ENCODE data around the gene SLC22A4. TPM values are rescaled to one million over a fixed set of nuclear protein-coding genes. Genes with fewer than 3 reads are reported as not detected.

SLC22A4 gene
- total RNA-seq, 1 experiment from 2014 or later, result 1.5 TPM

GRCh38 chr5:132391870-132392269, 97.7 kb downstream of the SLC22A4 start:
- no peaks in the 10 kb centered on the region; the same call in 1 of the 2 replicates for H3K36me3 ChIP-seq (ENCODE audit: control insufficient read depth, insufficient read depth, low read length)
- no peaks in the 10 kb centered on the region for H3K9me3 ChIP-seq (ENCODE audit: control insufficient read depth, insufficient read depth, low read depth, low read length)
- ChIA-PET CTCF (no interaction called here), POLR2A (no interaction called here)
- in situ Hi-C loops (cut with HindIII; ENCODE audit: low pct_unique_long_range_greater_than_20kb, low sequenced_read_pairs), result loop anchor here (25.0 kb wide), 1 partner anchor 95 kb away; the partner anchor contains the start of gene IRF1
- H3K4me1 ChIP-seq (ENCODE audit: control insufficient read depth, insufficient read depth, low read length), result peaks cover 34% of the 10 kb centered on the region
- DNase-seq (ENCODE audit: low read depth, low spot score) (no peak), ATAC-seq (no peak)
- no peaks in the 10 kb centered on the region for H3K27me3 ChIP-seq (ENCODE audit: control insufficient read depth, insufficient read depth, low read length)
- H3K4me3 ChIP-seq (ENCODE audit: low read depth in 2 of 2, low read length in 2 of 2), result no peak overlapping the region
- intact Hi-C loops (cut with micrococcal nuclease; ENCODE audit: unreplicated experiment), result no loop called here
- no TSS peak for BruUV-seq (replicated peaks)
- no peak overlapping the region for H3K27ac ChIP-seq (ENCODE audit: low read length)
- TF ChIP-seq SIN3A (IDR thresholded peaks at IDR 0.05; ENCODE audit: borderline replicate concordance, insufficient read depth, low read depth, low read length), result no peak
- no peak for TF ChIP-seq TCF7L2 (IDR thresholded peaks at IDR 0.05; ENCODE audit: low read depth, low read length)
- TF ChIP-seq, protein P1, sequence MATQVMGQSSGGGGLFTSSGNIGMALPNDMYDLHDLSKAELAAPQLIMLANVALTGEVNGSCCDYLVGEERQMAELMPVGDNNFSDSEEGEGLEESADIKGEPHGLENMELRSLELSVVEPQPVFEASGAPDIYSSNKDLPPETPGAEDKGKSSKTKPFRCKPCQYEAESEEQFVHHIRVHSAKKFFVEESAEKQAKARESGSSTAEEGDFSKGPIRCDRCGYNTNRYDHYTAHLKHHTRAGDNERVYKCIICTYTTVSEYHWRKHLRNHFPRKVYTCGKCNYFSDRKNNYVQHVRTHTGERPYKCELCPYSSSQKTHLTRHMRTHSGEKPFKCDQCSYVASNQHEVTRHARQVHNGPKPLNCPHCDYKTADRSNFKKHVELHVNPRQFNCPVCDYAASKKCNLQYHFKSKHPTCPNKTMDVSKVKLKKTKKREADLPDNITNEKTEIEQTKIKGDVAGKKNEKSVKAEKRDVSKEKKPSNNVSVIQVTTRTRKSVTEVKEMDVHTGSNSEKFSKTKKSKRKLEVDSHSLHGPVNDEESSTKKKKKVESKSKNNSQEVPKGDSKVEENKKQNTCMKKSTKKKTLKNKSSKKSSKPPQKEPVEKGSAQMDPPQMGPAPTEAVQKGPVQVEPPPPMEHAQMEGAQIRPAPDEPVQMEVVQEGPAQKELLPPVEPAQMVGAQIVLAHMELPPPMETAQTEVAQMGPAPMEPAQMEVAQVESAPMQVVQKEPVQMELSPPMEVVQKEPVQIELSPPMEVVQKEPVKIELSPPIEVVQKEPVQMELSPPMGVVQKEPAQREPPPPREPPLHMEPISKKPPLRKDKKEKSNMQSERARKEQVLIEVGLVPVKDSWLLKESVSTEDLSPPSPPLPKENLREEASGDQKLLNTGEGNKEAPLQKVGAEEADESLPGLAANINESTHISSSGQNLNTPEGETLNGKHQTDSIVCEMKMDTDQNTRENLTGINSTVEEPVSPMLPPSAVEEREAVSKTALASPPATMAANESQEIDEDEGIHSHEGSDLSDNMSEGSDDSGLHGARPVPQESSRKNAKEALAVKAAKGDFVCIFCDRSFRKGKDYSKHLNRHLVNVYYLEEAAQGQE (IDR thresholded peaks at IDR 0.05; ENCODE audit: insufficient read depth in 1 of 2, low read depth in 2 of 2, low read length in 1 of 2), result no peak
- no peak for TF ChIP-seq CTCF (IDR thresholded peaks at IDR 0.05)
- no peak for TF ChIP-seq POLR2AphosphoS5 (IDR thresholded peaks at IDR 0.05; ENCODE audit: low read depth, low read length)

GRCh38 chr5:132392411-132392810, 98.2 kb downstream of the SLC22A4 start:
- ATAC-seq (no peak), DNase-seq (ENCODE audit: low read depth, low spot score) (no peak)
- Histone ChIP-seq H3K4me3 (ENCODE audit: low read depth in 2 of 2, low read length in 2 of 2) (no peak overlapping the region), H3K36me3 (ENCODE audit: control insufficient read depth, insufficient read depth, low read length) (no peaks in the 10 kb centered on the region; the same call in 1 of the 2 replicates), H3K27me3 (ENCODE audit: control insufficient read depth, insufficient read depth, low read length) (no peaks in the 10 kb centered on the region), H3K27ac (ENCODE audit: low read length) (no peak overlapping the region), H3K9me3 (ENCODE audit: control insufficient read depth, insufficient read depth, low read depth, low read length) (no peaks in the 10 kb centered on the region), H3K4me1 (ENCODE audit: control insufficient read depth, insufficient read depth, low read length) (peaks cover 30% of the 10 kb centered on the region)
- no peak for TF ChIP-seq SIN3A (IDR thresholded peaks at IDR 0.05; ENCODE audit: borderline replicate concordance, insufficient read depth, low read depth, low read length)
- TF ChIP-seq, protein P1 (IDR thresholded peaks at IDR 0.05; ENCODE audit: insufficient read depth in 1 of 2, low read depth in 2 of 2, low read length in 1 of 2), result no peak
- no peak for TF ChIP-seq CTCF (IDR thresholded peaks at IDR 0.05)
- TF ChIP-seq POLR2AphosphoS5 (IDR thresholded peaks at IDR 0.05; ENCODE audit: low read depth, low read length), result no peak
- no peak for TF ChIP-seq TCF7L2 (IDR thresholded peaks at IDR 0.05; ENCODE audit: low read depth, low read length)
- in situ Hi-C loops (cut with HindIII; ENCODE audit: low pct_unique_long_range_greater_than_20kb, low sequenced_read_pairs) (loop anchor here (25.0 kb wide), 1 partner anchor 95 kb away; the partner anchor contains the start of gene IRF1), intact Hi-C loops (cut with micrococcal nuclease; ENCODE audit: unreplicated experiment) (no loop called here)
- CTCF ChIA-PET, result no interaction called here
- POLR2A ChIA-PET, result no interaction called here
- no TSS peak for BruUV-seq (replicated peaks)

All from Panc1 (cell line).